Cardiac fibroblast (primary cell): ENCODE results near the gene RAB30.

Experiments
- DNase-seq, 2 donors: peaks; one replicate each; pipeline versions ENCODE4 v3.0.0 to v3.0.0-alpha.2; 2010; ENCODE audit warnings: low read depth in 2 of 2
- H3K4me3 ChIP-seq, 2 donors: replicated peaks in 1 of 2; 1 replicate in 1 of 2; 2 replicates in 1 of 2; pipeline ENCODE4 v1.5.1; 2011; ENCODE audit warnings: low read depth in 2 of 2, low read length in 2 of 2, mild to moderate bottlenecking in 2 of 2, moderate library complexity in 1 of 2
- TF ChIP-seq, protein P1 (sequence below): IDR thresholded peaks from one replicate; pipeline ENCODE4 v1.5.1; 2011; ENCODE audit warnings: low read depth, mild to moderate bottlenecking, low read length, inconsistent platforms

The RAB30 gene

DNA sequence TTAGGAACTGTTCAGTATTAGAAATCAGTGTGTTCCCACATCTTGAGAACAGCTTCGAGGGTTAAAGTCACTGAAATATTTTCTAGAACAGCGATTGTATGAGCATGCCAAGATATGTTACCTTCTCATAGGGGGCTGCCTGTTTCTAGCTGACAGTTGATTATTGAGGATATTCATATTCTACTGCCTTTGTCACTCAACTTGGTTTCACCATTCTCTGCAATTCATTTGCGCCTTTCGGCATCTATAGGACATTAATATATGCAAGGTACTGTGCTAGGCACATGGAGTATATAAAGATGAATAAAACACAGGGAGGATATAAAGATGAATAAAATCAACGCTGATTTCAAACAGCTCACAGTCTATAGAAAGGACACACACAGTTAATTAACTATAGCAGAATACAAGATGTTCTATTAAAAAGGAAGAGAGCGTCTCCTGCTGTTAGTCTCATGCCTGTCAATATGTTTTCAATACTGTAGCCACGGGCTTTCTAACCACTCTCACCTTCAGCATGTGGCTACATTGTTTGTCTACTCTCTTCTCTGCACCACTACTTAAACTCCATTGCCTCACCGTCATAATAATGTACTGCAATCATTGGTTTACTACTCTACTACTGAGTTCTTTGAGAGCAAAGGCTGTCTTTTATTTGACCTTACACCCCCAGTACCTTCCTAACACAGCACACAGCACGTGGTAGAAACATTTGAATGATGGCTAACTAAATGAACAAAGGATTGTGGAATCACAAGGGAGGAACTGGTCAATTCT is 81.9 kb downstream of the RAB30 start:
- TF ChIP-seq, protein P1, sequence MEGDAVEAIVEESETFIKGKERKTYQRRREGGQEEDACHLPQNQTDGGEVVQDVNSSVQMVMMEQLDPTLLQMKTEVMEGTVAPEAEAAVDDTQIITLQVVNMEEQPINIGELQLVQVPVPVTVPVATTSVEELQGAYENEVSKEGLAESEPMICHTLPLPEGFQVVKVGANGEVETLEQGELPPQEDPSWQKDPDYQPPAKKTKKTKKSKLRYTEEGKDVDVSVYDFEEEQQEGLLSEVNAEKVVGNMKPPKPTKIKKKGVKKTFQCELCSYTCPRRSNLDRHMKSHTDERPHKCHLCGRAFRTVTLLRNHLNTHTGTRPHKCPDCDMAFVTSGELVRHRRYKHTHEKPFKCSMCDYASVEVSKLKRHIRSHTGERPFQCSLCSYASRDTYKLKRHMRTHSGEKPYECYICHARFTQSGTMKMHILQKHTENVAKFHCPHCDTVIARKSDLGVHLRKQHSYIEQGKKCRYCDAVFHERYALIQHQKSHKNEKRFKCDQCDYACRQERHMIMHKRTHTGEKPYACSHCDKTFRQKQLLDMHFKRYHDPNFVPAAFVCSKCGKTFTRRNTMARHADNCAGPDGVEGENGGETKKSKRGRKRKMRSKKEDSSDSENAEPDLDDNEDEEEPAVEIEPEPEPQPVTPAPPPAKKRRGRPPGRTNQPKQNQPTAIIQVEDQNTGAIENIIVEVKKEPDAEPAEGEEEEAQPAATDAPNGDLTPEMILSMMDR = no peak
- DNase-seq = no peak
- no peak overlapping the region for H3K4me3 ChIP-seq

DNA sequence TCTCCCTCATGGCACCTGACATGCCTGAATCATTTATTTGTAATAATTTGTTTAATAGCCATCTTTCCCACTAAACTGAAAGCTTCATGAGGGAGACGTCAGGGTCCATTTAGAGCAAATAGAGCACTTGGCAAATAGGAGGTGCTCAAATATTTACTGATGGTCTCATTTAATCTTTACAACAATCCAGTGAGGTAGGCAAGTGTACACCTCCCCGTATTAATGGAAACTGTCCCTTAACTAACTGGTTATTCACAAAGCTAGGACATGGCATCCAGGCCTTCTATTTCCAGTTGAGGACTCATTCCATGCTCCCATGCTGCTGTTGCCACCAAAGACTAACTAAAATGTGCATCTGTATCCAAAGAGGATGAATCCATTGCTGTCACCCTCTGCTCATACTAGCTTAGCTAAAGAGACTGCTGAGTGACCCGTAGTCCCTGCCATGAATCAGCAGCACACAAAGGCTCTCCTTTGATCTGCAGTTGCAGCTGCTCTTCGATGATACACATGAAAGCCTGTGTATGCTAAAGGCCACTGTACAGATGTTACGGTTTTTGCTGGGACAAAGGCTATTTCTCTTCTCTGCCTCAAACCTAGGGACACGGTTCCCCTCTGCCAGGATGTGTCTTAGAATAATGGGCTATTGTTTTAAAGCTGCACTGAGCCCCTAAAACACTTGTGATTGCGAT is 82.6 kb downstream of the RAB30 start:
- no peak for DNase-seq
- TF ChIP-seq, protein P1 = no peak
- no peak overlapping the region for H3K4me3 ChIP-seq

DNA sequence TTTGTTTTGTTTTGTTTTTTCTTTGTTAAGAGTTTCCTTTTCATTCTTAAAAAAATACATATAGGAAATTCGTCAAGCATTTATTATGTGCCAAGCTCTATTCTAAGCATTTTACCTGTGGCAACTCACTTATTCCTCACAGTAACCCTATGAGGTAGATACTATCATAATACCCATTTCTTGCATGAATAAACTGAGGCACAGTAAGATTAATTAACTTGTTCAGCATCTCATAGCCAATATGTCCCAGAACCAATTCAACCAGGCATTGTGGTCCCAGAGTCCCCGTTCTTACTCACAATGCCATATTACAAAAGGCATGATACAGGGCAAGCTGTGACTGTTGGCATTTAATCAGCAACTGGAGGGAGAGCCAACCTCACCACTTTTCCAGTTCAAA is 83.7 kb downstream of the RAB30 start:
- no peak for DNase-seq
- TF ChIP-seq, protein P1 = no peak

DNA sequence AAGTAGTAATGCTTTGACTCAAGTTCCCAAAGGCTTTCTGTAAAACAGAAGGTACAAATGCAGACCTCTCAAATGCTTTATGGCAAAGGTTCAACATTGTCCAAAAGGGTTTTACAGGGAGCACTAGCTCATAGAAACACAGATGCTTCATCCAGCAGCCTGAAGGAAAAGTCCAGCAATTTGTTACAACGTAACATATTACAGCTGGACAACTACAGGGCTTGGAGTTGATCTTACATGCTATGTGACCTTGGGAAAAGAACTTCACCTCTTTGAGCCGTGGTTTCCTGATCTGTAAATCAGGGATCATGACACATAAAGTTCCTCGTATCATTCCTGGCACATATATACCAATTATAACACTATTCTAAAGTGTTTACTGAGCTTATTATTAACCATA is 85.3 kb downstream of the RAB30 start:
- no peak for DNase-seq
- TF ChIP-seq, protein P1 = no peak
- no peak overlapping the region for H3K4me3 ChIP-seq

More for the DNA sequence above, 83.7 kb downstream of the RAB30 start:
- H3K4me3 ChIP-seq = no peak overlapping the region

DNA sequence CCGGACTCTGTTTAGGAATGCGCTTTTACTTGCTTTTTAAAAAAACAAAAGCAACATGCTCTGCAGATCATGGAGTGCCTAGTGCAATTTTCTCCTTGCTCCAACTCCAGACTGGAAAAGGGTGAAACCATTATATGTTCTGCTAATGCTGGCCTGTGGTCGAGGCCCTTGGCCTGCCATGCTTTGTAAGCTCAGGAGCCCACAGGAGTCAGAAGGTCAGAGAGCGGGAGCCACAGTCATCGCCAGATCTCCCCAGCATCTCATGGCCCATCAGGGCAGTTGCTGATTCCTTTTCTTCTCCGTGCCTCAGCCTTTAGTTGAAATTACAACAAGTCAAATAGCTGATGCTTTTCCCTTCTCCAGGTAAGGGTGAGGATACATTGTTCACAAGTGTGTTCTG is 89.8 kb downstream of the RAB30 start:
- TF ChIP-seq, protein P1 = no peak
- DNase-seq = no peak
- H3K4me3 ChIP-seq = no peak overlapping the region

DNA sequence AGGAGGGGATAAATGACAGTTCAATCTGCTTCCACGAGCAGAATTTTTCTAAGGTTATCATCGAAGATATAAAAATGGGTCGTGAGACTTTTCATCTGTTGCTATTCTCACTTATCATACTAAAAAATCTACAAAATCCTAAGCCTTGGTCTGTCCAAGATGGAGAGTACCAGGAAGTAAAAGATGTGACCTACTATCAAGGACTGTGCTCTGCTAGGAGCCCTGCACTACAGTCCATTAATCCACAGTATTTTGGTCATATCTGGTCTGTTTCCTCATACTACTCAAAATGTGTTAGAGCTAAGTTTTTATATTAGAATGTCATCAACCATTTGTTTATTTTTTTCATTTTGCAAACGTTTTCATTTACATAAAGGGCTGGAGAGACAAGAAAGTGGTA is 90.8 kb downstream of the RAB30 start:
- H3K4me3 ChIP-seq = no peak overlapping the region
- TF ChIP-seq, protein P1 = no peak

More for the DNA sequence above, 90.8 kb downstream of the RAB30 start:
- DNase-seq = no peak
